Mesothelial cell of epicardium (in vitro differentiated cells): ENCODE results near the gene ARG2. TPM values are rescaled to one million over a fixed set of nuclear protein-coding genes. Genes with fewer than 3 reads are reported as not detected.

Source experiments
- DNase-seq, 2 experiments: peaks; one replicate each; pipeline ENCODE4 v3.0.0; 2021; ENCODE audit warnings: low spot score in 2 of 2; ENCODE audit not compliant: unreplicated experiment in 2 of 2
- H3K27ac Mint-ChIP-seq: 2 replicates; pipeline ENCODE4 v1.8.0; 2021; ENCODE audit warnings: mixed read lengths
- H3K27me3 Mint-ChIP-seq: 2 replicates; pipeline ENCODE4 v1.8.0; 2021; ENCODE audit warnings: low read depth, mixed read lengths
- H3K36me3 Mint-ChIP-seq: 2 replicates; pipeline ENCODE4 v1.8.0; 2021; ENCODE audit warnings: mixed read lengths
- H3K4me1 Mint-ChIP-seq: 2 replicates; pipeline ENCODE4 v1.8.0; 2021; ENCODE audit warnings: mixed read lengths
- H3K4me3 Mint-ChIP-seq: 2 replicates; pipeline ENCODE4 v1.8.0; 2021; ENCODE audit warnings: mild to moderate bottlenecking, moderate library complexity, mixed read lengths
- H3K9me3 Mint-ChIP-seq: 2 replicates; pipeline ENCODE4 v1.8.0; 2021; ENCODE audit warnings: mixed read lengths
- total RNA-seq: library from RNA; stranded (reverse); gene quantifications from 3 replicates; pipeline ENCODE4 v1.2.1, GENCODE V29; 2021
- TF ChIP-seq, protein P1 (sequence below): fragments of 200-600 bp; sonication (generic); IDR thresholded peaks from one replicate; pipeline ENCODE4 v1.5.0; 2021; ENCODE audit warnings: antibody characterized with exemption; ENCODE audit not compliant: unreplicated experiment

The ARG2 gene
- total RNA-seq, 1 donor from 2014 or later: 2.5 TPM

DNA sequence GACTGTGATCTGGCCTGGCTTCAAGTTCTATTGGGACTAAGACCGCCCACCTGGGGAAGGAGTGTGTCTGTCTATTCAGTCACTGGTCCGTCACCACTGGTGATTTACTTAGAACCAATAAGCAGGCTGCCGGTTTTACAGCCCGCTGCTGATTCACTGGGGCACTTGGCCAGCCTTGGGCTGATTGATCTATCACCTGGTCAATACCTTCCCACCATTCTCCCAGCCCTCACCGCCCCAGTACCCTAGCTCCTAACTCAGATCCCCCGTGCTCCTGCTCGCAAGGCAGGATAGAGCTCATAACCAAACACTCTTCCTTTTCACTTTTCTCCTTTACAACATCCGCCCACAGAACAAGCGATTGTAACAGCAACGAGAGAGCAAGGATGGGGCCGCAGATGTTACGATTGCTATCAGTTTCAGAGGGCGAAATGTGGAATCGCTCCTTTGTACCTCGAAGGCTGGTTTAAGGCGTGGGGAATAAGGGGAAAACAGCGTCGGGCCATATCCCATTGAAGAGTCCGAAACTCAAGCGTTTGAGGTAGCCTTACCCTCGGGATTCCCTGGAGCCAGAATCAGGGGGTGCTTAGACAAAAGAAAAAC is 75.2 kb downstream of the ARG2 start:
- Mint-ChIP-seq H3K4me3 (peak overlapping the region; percentile 81), H3K4me1 (peaks cover 19% of the 10 kb centered on the region)

DNA sequence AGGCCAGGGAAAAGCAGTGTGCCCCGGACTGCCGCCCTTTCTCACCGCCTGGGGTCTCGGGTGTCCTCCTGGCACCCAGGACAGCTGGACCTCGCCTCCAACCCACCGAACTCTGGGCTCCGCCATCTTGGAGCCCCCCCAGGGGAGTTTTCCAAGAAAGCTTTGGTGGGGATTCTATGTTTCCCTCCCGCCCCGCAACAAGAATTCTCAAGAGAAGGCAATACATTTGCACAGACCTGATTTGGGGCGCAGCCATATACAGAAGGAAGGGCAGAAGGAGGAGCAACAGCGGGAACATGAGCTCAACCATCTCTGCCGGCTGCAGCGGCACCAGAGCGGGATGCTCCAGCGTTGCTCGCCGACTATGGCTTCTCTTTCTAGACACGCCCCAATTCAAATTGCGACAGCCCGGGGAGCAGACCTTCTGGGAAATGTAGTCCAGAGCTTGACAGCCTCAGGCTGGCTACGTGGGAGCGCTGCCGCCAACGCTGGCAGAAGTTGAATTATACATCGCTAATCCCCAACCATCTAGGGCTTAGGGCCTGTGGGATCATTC is 75.8 kb downstream of the ARG2 start, which contains the start of gene RDH11:
TSS of gene RDH11 (minus strand) at position 371 of the 556 bp plus-strand sequence. CDS start at position 310, 61 bp downstream.
- Mint-ChIP-seq H3K27ac (peak within 1 kb of the TSS; percentile 94), H3K4me3 (peak within 1 kb of the TSS; percentile 81), H3K9me3 (no peaks in the 10 kb centered on the region), H3K27me3 (no peaks in the 10 kb centered on the region), H3K4me1 (peaks cover 19% of the 10 kb centered on the region), H3K36me3 (peaks cover 14% of the 10 kb centered on the region)
- DNase-seq: peak; percentile 43 to 83
- TF ChIP-seq, protein P1, sequence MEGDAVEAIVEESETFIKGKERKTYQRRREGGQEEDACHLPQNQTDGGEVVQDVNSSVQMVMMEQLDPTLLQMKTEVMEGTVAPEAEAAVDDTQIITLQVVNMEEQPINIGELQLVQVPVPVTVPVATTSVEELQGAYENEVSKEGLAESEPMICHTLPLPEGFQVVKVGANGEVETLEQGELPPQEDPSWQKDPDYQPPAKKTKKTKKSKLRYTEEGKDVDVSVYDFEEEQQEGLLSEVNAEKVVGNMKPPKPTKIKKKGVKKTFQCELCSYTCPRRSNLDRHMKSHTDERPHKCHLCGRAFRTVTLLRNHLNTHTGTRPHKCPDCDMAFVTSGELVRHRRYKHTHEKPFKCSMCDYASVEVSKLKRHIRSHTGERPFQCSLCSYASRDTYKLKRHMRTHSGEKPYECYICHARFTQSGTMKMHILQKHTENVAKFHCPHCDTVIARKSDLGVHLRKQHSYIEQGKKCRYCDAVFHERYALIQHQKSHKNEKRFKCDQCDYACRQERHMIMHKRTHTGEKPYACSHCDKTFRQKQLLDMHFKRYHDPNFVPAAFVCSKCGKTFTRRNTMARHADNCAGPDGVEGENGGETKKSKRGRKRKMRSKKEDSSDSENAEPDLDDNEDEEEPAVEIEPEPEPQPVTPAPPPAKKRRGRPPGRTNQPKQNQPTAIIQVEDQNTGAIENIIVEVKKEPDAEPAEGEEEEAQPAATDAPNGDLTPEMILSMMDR: no peak

More for the DNA sequence above, 75.2 kb downstream of the ARG2 start:
- peak overlapping the region; percentile 94 for H3K27ac Mint-ChIP-seq
- H3K27me3 Mint-ChIP-seq: no peaks in the 10 kb centered on the region
- H3K9me3 Mint-ChIP-seq: no peaks in the 10 kb centered on the region
- peak in 1 of 2 experiments; percentile 51 for DNase-seq
- H3K36me3 Mint-ChIP-seq: peaks cover 18% of the 10 kb centered on the region
- TF ChIP-seq, protein P1: no peak

DNA sequence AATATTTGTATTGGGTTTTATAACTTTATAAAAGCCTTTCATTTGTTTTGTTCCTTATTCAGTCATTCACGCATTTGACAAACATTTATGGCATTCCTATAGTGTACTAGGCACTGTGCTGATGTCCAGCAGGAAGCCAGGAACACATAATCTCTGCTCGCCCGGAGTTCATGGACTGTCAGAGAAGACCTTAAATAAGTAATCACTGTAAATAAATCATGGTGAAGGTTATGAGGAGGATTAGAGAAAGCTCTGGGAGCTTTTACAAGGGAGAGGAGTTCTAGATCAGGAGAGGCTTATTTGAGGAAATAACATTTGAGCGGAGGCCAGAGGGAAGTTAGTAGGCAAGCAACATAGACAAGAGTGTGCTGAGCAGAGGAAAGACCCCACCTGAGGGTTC is 77.3 kb downstream of the ARG2 start:
- no peak for DNase-seq
- H3K27me3 Mint-ChIP-seq: no peaks in the 10 kb centered on the region
- no peak overlapping the region for H3K27ac Mint-ChIP-seq
- H3K9me3 Mint-ChIP-seq: no peaks in the 10 kb centered on the region
- no peak overlapping the region for H3K4me3 Mint-ChIP-seq
- peaks cover 19% of the 10 kb centered on the region for H3K4me1 Mint-ChIP-seq
- TF ChIP-seq, protein P1: no peak
- H3K36me3 Mint-ChIP-seq: peaks cover 4% of the 10 kb centered on the region

DNA sequence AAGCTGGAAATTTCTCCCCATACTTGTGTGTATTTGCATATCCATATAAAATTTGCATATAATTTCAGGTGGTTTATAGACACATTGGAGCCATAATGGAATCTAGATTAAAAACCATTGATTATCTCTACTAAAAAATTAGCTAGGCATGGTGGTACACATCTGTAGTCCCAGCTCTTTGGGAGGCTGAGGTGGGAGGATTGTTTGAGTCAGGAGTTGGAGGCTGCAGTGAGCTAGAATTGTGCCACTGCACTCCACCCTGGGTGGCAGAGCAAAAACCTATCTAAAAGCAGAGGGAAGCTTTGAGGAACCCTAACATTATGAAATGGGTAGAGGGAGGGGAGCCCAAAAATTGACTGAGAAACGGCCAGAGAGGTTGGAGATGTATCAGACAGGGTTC is 78.5 kb downstream of the ARG2 start:
- Mint-ChIP-seq H3K36me3 (no peaks in the 10 kb centered on the region), H3K27ac (no peak overlapping the region), H3K4me3 (no peak overlapping the region), H3K27me3 (no peaks in the 10 kb centered on the region), H3K4me1 (peaks cover 14% of the 10 kb centered on the region), H3K9me3 (no peaks in the 10 kb centered on the region)
- TF ChIP-seq, protein P1: no peak
- DNase-seq: no peak

Other genes with a start within 250 kb of the ARG2 start
- gene PLEK2, start 207.8 kb upstream of the ARG2 start, total RNA-seq: 0.95 TPM in 1 of 3 replicates, not detected in the others
- gene TMEM229B, start 131.2 kb upstream of the ARG2 start, total RNA-seq: 0.41 to 0.83 TPM (median 0.66 TPM) in 3 replicates
- 20.5 to 21.4 TPM (median 21.0 TPM) in 3 replicates for gene PLEKHH1, start 86.6 kb upstream of the ARG2 start, total RNA-seq
- gene PIGH, start 19.7 kb upstream of the ARG2 start, total RNA-seq: 11.4 to 13.4 TPM (median 11.9 TPM) in 3 replicates
- 75.7 to 95.0 TPM (median 88.9 TPM) in 3 replicates for gene VTI1B, start 54.7 kb downstream of the ARG2 start, total RNA-seq
- 55.3 to 56.1 TPM (median 55.6 TPM) in 3 replicates for gene RDH11, start 75.8 kb downstream of the ARG2 start, total RNA-seq
- not detected in 3 replicates for gene RDH12, start 82.0 kb downstream of the ARG2 start, total RNA-seq
- gene ZFYVE26, start 196.7 kb downstream of the ARG2 start, total RNA-seq: 31.3 to 36.1 TPM (median 32.9 TPM) in 3 replicates
- 34.7 to 38.5 TPM (median 34.8 TPM) in 3 replicates for gene RAD51B, start 199.9 kb downstream of the ARG2 start, total RNA-seq